Upper lobe of right lung (tissue), 1 donor: ENCODE data around the gene ZXDC. TPM values are rescaled to one million over a fixed set of nuclear protein-coding genes. Genes with fewer than 3 reads are reported as not detected.

Experiments
- ATAC-seq: fragments of 200-7000 bp; cut with Tn5 transposase; one replicate; pipeline ENCODE4 v1.9.1; 2020; ENCODE audit warnings: mild to moderate bottlenecking, moderate library complexity
- DNase-seq: peaks from one replicate; pipeline ENCODE4 v3.0.0-alpha.2; 2020
- H3K27ac ChIP-seq: fragments of 200-600 bp; one replicate; pipeline ENCODE4 v1.8.0; 2022
- H3K27me3 ChIP-seq: fragments of 200-600 bp; one replicate; pipeline ENCODE4 v1.8.0; 2022; ENCODE audit warnings: mild to moderate bottlenecking
- H3K36me3 ChIP-seq: fragments of 200-600 bp; one replicate; pipeline ENCODE4 v1.8.0; 2022
- H3K4me1 ChIP-seq: fragments of 200-600 bp; one replicate; pipeline ENCODE4 v1.8.0; 2022
- H3K4me3 ChIP-seq: fragments of 200-600 bp; one replicate; pipeline ENCODE4 v1.8.0; 2022; ENCODE audit warnings: mild to moderate bottlenecking
- H3K9me3 ChIP-seq: fragments of 200-600 bp; one replicate; pipeline ENCODE4 v1.8.0; 2022
- intact Hi-C: fragments of 100-400 bp; cut with DNase I; formaldehyde crosslinking; loops from one replicate; pipeline ENCODE4 v1.11.0; 2022
- total RNA-seq: library from RNA; stranded (reverse); fragmentation: NEBNext Ultra II Directional; extraction: Animal tissue kit (Norgen Biotek cat#: 25700); gene quantifications from one replicate; pipeline ENCODE4 v1.2.1, GENCODE V29; 2021
- TF ChIP-seq, protein P1 (sequence below): fragments of 200-600 bp; IDR thresholded peaks from one replicate; pipeline ENCODE4 v1.8.0; 2022; ENCODE audit warnings: antibody characterized with exemption
- donor health status: DM: no; HTN: yes; CAD: no; lungs with severe emphysema.

The ZXDC gene
- total RNA-seq, 1 donor from 2014 or later: 40.3 TPM

DNA sequence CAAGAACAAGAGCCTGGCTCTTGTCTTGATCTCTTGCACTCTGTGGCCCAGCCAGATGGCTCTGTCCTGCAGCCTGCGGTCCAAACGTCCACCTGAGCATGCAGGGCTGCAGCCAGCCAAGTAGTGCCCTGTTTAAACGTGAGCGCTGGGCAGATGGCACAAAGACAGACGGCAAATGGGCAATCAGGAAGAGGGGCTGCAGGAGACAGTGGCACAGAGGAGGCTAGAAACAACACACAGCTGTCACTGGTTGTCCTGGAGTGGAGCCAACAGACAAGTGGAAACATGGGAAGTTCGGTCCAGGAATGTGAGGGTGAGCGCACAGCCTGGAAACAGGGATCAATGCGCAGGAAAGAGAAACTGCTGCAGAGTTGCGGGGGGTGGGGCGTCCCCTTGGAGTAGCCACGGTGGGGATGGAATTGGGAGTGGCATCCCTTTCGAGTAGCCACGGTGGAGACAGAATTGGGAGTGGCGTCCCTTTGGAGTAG lies 10.7 kb upstream of the ZXDC start:
- intact Hi-C loops: no loop called here
- Histone ChIP-seq H3K4me3 (no peak overlapping the region), H3K27me3 (no peaks in the 10 kb centered on the region), H3K4me1 (no peaks in the 10 kb centered on the region), H3K36me3 (no peaks in the 10 kb centered on the region), H3K27ac (no peak overlapping the region), H3K9me3 (no peaks in the 10 kb centered on the region)
- DNase-seq: no peak
- no peak for ATAC-seq
- TF ChIP-seq, protein P1, sequence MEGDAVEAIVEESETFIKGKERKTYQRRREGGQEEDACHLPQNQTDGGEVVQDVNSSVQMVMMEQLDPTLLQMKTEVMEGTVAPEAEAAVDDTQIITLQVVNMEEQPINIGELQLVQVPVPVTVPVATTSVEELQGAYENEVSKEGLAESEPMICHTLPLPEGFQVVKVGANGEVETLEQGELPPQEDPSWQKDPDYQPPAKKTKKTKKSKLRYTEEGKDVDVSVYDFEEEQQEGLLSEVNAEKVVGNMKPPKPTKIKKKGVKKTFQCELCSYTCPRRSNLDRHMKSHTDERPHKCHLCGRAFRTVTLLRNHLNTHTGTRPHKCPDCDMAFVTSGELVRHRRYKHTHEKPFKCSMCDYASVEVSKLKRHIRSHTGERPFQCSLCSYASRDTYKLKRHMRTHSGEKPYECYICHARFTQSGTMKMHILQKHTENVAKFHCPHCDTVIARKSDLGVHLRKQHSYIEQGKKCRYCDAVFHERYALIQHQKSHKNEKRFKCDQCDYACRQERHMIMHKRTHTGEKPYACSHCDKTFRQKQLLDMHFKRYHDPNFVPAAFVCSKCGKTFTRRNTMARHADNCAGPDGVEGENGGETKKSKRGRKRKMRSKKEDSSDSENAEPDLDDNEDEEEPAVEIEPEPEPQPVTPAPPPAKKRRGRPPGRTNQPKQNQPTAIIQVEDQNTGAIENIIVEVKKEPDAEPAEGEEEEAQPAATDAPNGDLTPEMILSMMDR: no peak

DNA sequence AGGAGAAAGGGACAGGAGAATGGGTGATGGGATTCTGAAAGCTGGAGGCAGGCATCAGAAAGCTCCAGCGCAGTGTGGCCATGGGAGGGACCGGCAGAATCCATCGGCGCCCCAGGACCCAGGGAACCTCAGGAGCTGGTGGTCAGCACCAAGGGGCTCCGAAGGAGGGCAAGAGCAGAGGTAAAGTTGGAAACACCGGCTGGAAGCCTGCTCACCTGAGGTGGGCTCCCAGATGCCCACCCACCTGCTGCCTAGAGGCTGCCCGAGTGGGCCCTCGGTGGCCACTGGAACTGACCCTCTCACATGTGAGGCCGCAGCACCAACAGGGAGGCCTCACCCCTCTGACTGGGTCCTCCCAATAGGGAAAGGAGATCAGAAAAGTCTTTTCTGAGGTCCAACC lies 10.3 kb upstream of the ZXDC start:
- no peak overlapping the region for H3K4me3 ChIP-seq
- no peaks in the 10 kb centered on the region for H3K9me3 ChIP-seq
- no peaks in the 10 kb centered on the region for H3K36me3 ChIP-seq
- TF ChIP-seq, protein P1: no peak
- DNase-seq (no peak), ATAC-seq (no peak)
- H3K27me3 ChIP-seq: no peaks in the 10 kb centered on the region
- H3K4me1 ChIP-seq: no peaks in the 10 kb centered on the region
- intact Hi-C loops: no loop called here
- H3K27ac ChIP-seq: no peak overlapping the region

DNA sequence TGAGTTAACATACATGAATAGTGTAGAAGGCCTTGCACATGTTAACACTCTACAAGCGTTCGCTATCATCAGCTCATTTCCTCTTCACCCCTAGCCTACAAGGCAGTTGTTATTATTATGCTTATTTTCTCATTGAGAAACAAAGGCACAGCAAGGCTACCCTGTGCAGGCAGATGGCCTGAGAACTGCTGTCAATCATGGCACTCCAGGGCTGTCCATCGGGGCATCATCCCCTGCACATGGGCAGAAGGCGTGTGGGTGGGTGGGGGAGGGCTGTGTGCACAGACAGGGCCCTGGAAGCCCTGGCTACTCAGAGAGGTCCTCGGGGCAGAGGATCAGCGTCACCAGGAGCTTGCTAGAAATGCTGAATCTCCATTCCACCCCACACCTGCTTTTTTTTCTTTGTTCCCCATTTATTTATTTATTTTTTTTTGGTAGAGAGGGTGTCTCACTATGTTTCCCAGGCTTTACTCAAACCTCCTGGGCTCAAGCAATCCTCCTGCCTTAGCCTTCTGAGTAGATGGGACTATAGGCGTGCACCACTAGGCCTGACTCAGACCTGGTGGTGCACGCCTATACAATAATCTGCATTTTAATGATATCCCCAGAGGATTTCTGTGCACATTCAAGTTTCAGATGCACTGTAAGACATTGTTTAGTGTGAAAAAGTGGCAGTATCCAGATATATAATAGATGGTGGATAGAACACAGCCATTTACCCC lies 9.6 kb upstream of the ZXDC start:
- ATAC-seq (no peak), DNase-seq (no peak)
- H3K4me3 ChIP-seq: no peak overlapping the region
- no peaks in the 10 kb centered on the region for H3K27me3 ChIP-seq
- no peaks in the 10 kb centered on the region for H3K9me3 ChIP-seq
- H3K36me3 ChIP-seq: no peaks in the 10 kb centered on the region
- intact Hi-C loops: no loop called here
- H3K4me1 ChIP-seq: no peaks in the 10 kb centered on the region
- no peak overlapping the region for H3K27ac ChIP-seq
- TF ChIP-seq, protein P1: no peak

DNA sequence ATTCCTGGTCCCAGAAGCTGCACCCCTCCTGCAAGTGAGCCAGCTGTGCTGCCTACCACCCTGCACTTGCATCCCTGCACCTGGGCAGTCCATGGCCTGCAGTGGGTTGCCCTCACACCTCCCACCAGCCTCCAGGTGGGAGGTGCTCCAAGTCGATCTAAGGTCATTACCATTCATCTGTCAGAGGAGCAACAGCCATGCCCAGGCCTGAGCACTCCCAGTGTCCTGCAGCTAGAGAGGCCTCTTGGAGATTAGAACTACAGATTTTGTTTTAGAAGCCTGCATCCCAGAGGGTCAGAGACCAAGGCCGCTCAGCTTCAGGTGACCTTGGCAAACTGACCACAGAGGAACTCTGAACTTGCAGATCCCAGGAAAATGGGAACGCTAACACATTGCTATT lies 9.0 kb upstream of the ZXDC start:
- no peak for DNase-seq
- Histone ChIP-seq H3K27me3 (no peaks in the 10 kb centered on the region), H3K4me3 (no peak overlapping the region), H3K9me3 (no peaks in the 10 kb centered on the region), H3K36me3 (no peaks in the 10 kb centered on the region), H3K4me1 (no peaks in the 10 kb centered on the region), H3K27ac (no peak overlapping the region)
- ATAC-seq: no peak
- intact Hi-C loops: no loop called here
- TF ChIP-seq, protein P1: no peak

DNA sequence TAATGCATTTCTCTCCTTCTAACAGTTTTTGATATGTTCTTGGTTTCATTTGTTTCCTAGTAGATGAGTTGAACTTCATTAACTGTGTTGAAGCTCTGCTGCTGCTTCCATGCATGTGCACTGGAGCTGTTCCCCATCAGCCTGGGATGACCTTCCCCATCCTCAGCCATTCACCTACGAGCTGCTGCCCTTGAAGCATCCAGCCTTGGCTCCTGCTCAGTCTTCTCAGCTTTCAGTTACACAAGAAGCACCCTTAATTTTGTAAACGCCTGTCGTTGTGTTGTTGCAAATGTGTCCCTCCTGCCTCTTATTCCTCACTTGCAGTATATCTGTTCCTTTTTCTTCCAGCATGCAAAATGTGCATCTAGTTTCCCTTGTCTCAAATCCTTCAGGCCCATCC lies 8.5 kb upstream of the ZXDC start:
- TF ChIP-seq, protein P1: no peak
- H3K9me3 ChIP-seq: no peaks in the 10 kb centered on the region
- H3K27me3 ChIP-seq: no peaks in the 10 kb centered on the region
- DNase-seq (no peak), ATAC-seq (no peak)
- H3K36me3 ChIP-seq: no peaks in the 10 kb centered on the region
- no peak overlapping the region for H3K4me3 ChIP-seq
- H3K27ac ChIP-seq: no peak overlapping the region
- intact Hi-C loops: no loop called here
- no peaks in the 10 kb centered on the region for H3K4me1 ChIP-seq

DNA sequence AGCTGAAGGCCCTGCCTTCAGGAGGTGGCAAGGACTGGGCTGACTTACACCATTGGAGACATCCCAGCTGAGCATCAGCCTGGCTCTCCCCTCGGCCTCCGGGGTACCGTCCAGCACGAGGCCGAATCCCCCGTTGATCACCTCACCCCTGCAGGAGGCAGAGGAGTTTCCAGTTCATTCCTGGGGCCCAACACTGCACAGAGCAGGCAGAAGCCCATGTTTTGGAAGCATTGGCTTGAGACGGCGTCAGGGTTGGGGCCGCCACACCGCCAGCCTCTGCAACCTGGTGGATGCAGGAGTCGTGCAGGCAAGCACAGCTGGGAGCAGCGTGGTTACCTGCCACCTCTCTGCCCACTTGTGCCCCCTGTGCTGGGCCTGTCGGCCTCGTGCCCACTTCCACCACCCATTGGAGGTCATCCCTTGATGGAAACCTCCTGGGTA lies 7.7 kb upstream of the ZXDC start:
- intact Hi-C loops: no loop called here
- no peak overlapping the region for H3K27ac ChIP-seq
- H3K36me3 ChIP-seq: no peaks in the 10 kb centered on the region
- no peaks in the 10 kb centered on the region for H3K27me3 ChIP-seq
- TF ChIP-seq, protein P1: no peak
- no peak overlapping the region for H3K4me3 ChIP-seq
- H3K4me1 ChIP-seq: no peaks in the 10 kb centered on the region
- ATAC-seq: no peak
- no peak for DNase-seq
- no peaks in the 10 kb centered on the region for H3K9me3 ChIP-seq
